ENCODE measurements around the gene DCTPP1. TPM values are rescaled to one million over a fixed set of nuclear protein-coding genes. Genes with fewer than 3 reads are reported as not detected.
A peak's percentile ranks its signal among the peaks of the same experiment; 100 is the strongest.

The DCTPP1 gene
- total RNA-seq, 2 donors from 2014 or later = 80.9 to 153 TPM

DNA sequence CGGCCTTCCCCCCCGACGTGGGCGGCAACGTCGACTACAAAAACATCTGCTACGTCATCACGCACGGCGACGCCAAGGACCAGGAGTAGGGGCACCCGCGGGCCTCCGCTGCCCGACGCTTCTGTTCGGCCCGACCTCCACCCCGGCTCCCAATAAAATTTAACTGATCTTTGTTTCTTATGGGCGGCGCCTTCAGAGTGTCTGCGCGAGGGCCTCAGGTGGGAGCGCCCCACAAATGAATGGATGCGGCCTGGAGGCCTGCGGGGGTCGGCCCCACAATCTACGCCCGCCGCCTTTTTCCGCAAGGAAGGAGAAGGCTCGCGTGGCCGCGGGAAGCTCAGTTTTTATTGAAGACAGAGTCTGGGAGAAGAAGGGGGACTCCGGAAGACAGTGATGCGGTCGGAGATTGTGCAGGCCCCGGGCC, 52.0 kb downstream of the DCTPP1 start:
- intact Hi-C loops (cut with DNase I) = no loop called here

DNA sequence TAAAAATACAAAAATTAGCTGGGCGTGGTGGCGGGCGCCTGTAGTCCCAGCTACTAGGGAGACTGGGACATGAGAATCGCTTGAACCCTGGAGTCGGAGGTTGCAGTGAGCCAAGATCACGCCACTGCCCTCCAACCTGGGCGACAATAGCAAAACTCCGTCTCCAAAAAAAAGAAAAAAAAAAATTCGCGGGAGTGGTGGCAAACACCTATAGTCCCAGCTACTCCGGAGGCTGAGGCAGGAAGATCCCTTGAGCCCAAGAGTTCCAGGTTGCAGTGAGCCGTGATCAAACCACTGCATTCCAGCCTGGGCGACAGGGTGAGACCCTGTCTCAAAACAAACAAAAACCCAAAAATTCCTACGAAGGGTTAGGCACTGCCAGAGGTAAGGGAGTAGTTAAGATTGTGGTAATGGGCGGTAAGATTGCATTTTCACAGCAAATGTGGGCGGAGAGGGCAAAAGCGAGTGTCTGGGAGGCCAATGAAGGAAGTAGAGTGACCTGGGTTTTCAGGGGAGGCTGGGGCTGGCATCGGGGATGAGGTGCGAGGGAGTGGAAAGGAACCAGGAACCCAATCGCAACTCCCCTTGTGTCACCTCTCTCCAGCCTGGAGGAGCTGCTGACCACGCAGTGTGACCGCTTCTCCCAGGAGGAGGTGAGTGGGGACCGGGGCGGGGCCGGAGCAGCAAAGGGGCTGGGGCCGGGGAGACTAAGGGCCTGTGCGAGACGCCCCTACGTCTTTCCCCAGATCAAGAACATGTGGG, 52.6 kb downstream of the DCTPP1 start:
- Histone ChIP-seq H3K4me3 (peak overlapping the region; percentile 61), H3K9ac (ENCODE audit: low read depth in 2 of 2, low read length in 2 of 2) (peak overlapping the region; percentile 84 to 93), H3K4me1 (peaks cover 5% of the 10 kb centered on the region), H3K27me3 (no peaks in the 10 kb centered on the region), H3K36me3 (no peaks in the 10 kb centered on the region), H3K27ac (peak overlapping the region; percentile 100), H3K9me3 (no peaks in the 10 kb centered on the region)
- DNase-seq = no peak
- TF ChIP-seq, protein P1, sequence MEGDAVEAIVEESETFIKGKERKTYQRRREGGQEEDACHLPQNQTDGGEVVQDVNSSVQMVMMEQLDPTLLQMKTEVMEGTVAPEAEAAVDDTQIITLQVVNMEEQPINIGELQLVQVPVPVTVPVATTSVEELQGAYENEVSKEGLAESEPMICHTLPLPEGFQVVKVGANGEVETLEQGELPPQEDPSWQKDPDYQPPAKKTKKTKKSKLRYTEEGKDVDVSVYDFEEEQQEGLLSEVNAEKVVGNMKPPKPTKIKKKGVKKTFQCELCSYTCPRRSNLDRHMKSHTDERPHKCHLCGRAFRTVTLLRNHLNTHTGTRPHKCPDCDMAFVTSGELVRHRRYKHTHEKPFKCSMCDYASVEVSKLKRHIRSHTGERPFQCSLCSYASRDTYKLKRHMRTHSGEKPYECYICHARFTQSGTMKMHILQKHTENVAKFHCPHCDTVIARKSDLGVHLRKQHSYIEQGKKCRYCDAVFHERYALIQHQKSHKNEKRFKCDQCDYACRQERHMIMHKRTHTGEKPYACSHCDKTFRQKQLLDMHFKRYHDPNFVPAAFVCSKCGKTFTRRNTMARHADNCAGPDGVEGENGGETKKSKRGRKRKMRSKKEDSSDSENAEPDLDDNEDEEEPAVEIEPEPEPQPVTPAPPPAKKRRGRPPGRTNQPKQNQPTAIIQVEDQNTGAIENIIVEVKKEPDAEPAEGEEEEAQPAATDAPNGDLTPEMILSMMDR (IDR thresholded peaks at IDR 0.05) = no peak
- intact Hi-C loops (cut with DNase I) = no loop called here

More for the DNA sequence above, 52.0 kb downstream of the DCTPP1 start:
- peak overlapping the region; percentile 100 for H3K27ac ChIP-seq
- H3K4me1 ChIP-seq = peaks cover 5% of the 10 kb centered on the region
- no peaks in the 10 kb centered on the region for H3K9me3 ChIP-seq
- H3K36me3 ChIP-seq = no peaks in the 10 kb centered on the region
- TF ChIP-seq, protein P1 (IDR thresholded peaks at IDR 0.05) = no peak
- H3K27me3 ChIP-seq = no peaks in the 10 kb centered on the region
- DNase-seq = peak; percentile 94
- peak overlapping the region; percentile 84 to 93 for H3K9ac ChIP-seq (ENCODE audit: low read depth in 2 of 2, low read length in 2 of 2)
- peak overlapping the region; percentile 61 for H3K4me3 ChIP-seq

DNA sequence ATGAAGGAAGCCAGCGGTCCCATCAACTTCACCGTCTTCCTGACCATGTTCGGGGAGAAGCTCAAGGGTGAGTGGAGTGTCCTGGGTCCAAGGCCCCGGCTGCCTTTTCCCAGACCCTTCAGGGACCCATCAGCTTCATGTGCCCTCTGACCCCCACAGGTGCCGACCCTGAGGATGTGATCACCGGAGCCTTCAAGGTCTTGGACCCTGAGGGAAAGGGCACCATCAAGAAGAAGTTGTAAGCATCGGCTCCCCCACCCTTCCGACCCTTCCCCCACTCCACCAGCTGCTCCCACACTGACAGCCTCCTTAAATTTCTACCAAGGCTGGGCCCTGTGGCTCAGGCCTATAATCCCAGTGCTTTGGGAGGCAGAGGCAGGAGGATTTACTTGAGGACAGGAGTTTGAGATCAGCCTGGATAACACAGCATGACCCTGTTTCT, 53.3 kb downstream of the DCTPP1 start:
- H3K27ac ChIP-seq = peak overlapping the region; percentile 100
- TF ChIP-seq, protein P1 (IDR thresholded peaks at IDR 0.05) = no peak
- H3K9ac ChIP-seq (ENCODE audit: low read depth in 2 of 2, low read length in 2 of 2) = no peak overlapping the region
- H3K27me3 ChIP-seq = no peaks in the 10 kb centered on the region
- DNase-seq = no peak
- no peak overlapping the region for H3K4me3 ChIP-seq
- no peaks in the 10 kb centered on the region for H3K9me3 ChIP-seq
- no peaks in the 10 kb centered on the region for H3K36me3 ChIP-seq
- H3K4me1 ChIP-seq = peaks cover 5% of the 10 kb centered on the region
- intact Hi-C loops (cut with DNase I) = no loop called here

DNA sequence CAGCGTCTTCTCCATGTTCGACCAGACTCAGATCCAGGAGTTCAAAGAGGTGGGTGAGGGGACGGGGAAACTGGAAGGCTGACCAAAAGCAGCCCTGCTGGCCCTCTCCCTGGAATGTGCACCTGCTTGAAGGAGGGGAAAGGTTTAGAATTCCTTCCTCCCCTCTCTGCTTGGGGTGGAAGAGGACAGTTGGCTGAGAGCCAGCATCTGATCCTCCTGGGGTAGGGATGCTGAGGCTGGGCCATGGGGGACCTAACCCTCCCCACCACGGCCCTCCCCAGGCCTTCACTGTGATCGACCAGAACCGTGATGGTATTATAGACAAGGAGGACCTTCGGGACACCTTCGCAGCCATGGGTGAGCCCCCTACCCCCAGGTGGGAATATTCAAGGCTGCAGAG, 54.0 kb downstream of the DCTPP1 start:
- Histone ChIP-seq H3K4me3 (no peak overlapping the region), H3K9me3 (no peaks in the 10 kb centered on the region), H3K27me3 (no peaks in the 10 kb centered on the region), H3K9ac (ENCODE audit: low read depth in 2 of 2, low read length in 2 of 2) (no peak overlapping the region), H3K27ac (no peak overlapping the region), H3K4me1 (peaks cover 5% of the 10 kb centered on the region), H3K36me3 (no peaks in the 10 kb centered on the region)
- DNase-seq = no peak
- intact Hi-C loops (cut with DNase I) = no loop called here
- TF ChIP-seq, protein P1 (IDR thresholded peaks at IDR 0.05) = no peak

DNA sequence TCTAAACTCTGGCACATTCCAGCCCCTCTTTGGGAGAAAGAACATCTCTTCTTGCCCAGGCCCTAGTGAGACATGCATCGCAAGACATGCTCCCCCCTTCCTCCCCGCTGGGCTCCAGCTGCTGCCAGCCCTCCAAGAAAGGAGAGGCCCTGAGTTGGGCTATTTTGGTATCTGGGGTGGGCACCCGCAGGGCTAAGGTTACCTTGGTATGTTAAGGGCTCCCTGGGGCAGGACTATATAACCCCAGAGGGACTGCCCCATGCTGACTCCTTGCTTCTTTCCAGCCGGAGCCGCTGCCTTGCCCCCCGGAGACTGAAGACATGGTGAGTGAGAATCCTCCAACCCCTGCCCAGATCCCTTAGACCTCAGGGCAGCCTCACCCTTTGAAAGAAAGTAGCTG, 55.3 kb downstream of the DCTPP1 start, which contains the start of gene MYL11:
Gene MYL11, plus strand, starts transcription at position 265 of the 400 bp plus-strand sequence. Its CDS starts 56 bp downstream, at position 321.
- H3K27ac ChIP-seq = no peak within 1 kb of the TSS
- DNase-seq = no peak
- TF ChIP-seq, protein P1 (IDR thresholded peaks at IDR 0.05) = no peak
- H3K9ac ChIP-seq (ENCODE audit: low read depth in 2 of 2, low read length in 2 of 2) = no peak within 1 kb of the TSS
- no peak within 1 kb of the TSS for H3K4me3 ChIP-seq
- intact Hi-C loops (cut with DNase I) = no loop called here
- H3K9me3 ChIP-seq = no peaks in the 10 kb centered on the region
- H3K27me3 ChIP-seq = no peaks in the 10 kb centered on the region
- H3K4me1 ChIP-seq = peaks cover 5% of the 10 kb centered on the region
- H3K36me3 ChIP-seq = no peaks in the 10 kb centered on the region

Other genes starting within 250 kb of the DCTPP1 start
- 10 to 100 TPM; 16.5 to 20.0 TPM for gene CORO1A, start 246.4 kb downstream of the DCTPP1 start, total RNA-seq
- gene BOLA2B, start 236.4 kb downstream of the DCTPP1 start, total RNA-seq = 100 to 1,000 TPM; 109 to 237 TPM
- 100 to 1,000 TPM in 1 of 2 donors, 10 to 100 TPM in 1; 70.2 to 114 TPM for gene SLX1A, start 236.2 kb downstream of the DCTPP1 start, total RNA-seq
- 10 to 100 TPM; 47.8 to 59.0 TPM for gene SULT1A3, start 230.8 kb downstream of the DCTPP1 start, total RNA-seq
- gene NPIPB13, start 181.6 kb downstream of the DCTPP1 start, total RNA-seq = 10 to 100 TPM in 1 of 2 donors, 1 to 10 TPM in 1; 1.6 to 10.4 TPM
- 10 to 100 TPM; 44.8 to 76.1 TPM for gene CD2BP2, start 74.7 kb downstream of the DCTPP1 start, total RNA-seq
- gene TBC1D10B, start 59.5 kb downstream of the DCTPP1 start, total RNA-seq = 10 to 100 TPM; 45.0 to 62.3 TPM
- gene MYL11, start 55.2 kb downstream of the DCTPP1 start, total RNA-seq = 1 to 10 TPM; 1.1 to 2.2 TPM
- gene SEPTIN1, start 47.5 kb downstream of the DCTPP1 start, total RNA-seq = 1 to 10 TPM; 4.3 to 4.5 TPM
- gene ZNF48, start 34.6 kb downstream of the DCTPP1 start, total RNA-seq = 1 to 10 TPM; 6.5 to 6.8 TPM
- gene ZNF771, start 22.4 kb downstream of the DCTPP1 start, total RNA-seq = 1 to 10 TPM; 3.5 to 6.5 TPM
- gene SEPHS2, start 15.8 kb upstream of the DCTPP1 start, total RNA-seq = 100 to 1,000 TPM in 1 of 2 donors, 10 to 100 TPM in 1; 93.3 to 156 TPM
- 1 to 10 TPM; 3.4 to 4.8 TPM for gene ITGAL, start 42.7 kb upstream of the DCTPP1 start, total RNA-seq
- 10 to 100 TPM; 58.6 to 63.2 TPM for gene ZNF768, start 96.5 kb upstream of the DCTPP1 start, total RNA-seq
- 10 to 100 TPM in 1 of 2 donors, 1 to 10 TPM in 1; 8.7 to 11.9 TPM for gene ZNF747, start 104.8 kb upstream of the DCTPP1 start, total RNA-seq
- 10 to 100 TPM in 1 of 2 donors, 1 to 10 TPM in 1; 9.0 to 11.1 TPM for gene ZNF764, start 128.3 kb upstream of the DCTPP1 start, total RNA-seq
- gene ZNF688, start 141.7 kb upstream of the DCTPP1 start, total RNA-seq = 10 to 100 TPM; 13.1 to 14.3 TPM
- 10 to 100 TPM; 12.7 to 13.3 TPM for gene ZNF785, start 155.7 kb upstream of the DCTPP1 start, total RNA-seq
- 1 to 10 TPM; 6.8 to 7.0 TPM for gene ZNF689, start 180.4 kb upstream of the DCTPP1 start, total RNA-seq
- gene PRR14, start 220.9 kb upstream of the DCTPP1 start, total RNA-seq = 10 to 100 TPM; 37.0 to 70.3 TPM
- gene FBRS, start 228.4 kb upstream of the DCTPP1 start, total RNA-seq = 10 to 100 TPM; 65.1 to 74.2 TPM

Measured in colonic mucosa (tissue), 4 donors.